Chondrocyte (in vitro differentiated cells): Measurements from ENCODE around the gene QRFP. TPM values are rescaled to one million over a fixed set of nuclear protein-coding genes. Genes with fewer than 3 reads are reported as not detected.

Experiments
- DNase-seq: peaks from one replicate; pipeline ENCODE4 v3.0.0; 2021; ENCODE audit warnings: mixed read lengths, low spot score
- H3K27ac Mint-ChIP-seq: one replicate; pipeline ENCODE4 v1.8.0; 2021; ENCODE audit warnings: mild to moderate bottlenecking, moderate library complexity, mixed read lengths; ENCODE audit not compliant: unreplicated experiment
- H3K27me3 Mint-ChIP-seq: 2 replicates; pipeline ENCODE4 v1.8.0; 2021; ENCODE audit warnings: low read depth, mixed read lengths
- H3K36me3 Mint-ChIP-seq: 2 replicates; pipeline ENCODE4 v1.8.0; 2021; ENCODE audit warnings: low read depth, mixed read lengths
- H3K4me1 Mint-ChIP-seq: 2 replicates; pipeline ENCODE4 v1.8.0; 2021; ENCODE audit warnings: low read depth, mild to moderate bottlenecking, mixed read lengths
- H3K4me3 Mint-ChIP-seq: one replicate; pipeline ENCODE4 v1.8.0; 2021; ENCODE audit warnings: mild to moderate bottlenecking, moderate library complexity, mixed read lengths; ENCODE audit not compliant: unreplicated experiment
- H3K9me3 Mint-ChIP-seq: 2 replicates; pipeline ENCODE4 v1.8.0; 2021; ENCODE audit warnings: low read depth, mixed read lengths
- total RNA-seq: library from RNA; stranded (reverse); gene quantifications from 3 replicates; pipeline ENCODE4 v1.2.1, GENCODE V29; 2021
- TF ChIP-seq, protein P1 (sequence below): fragments of 200-600 bp; sonication (generic); IDR thresholded peaks from 2 replicates; pipeline ENCODE4 v1.5.0; 2021; ENCODE audit warnings: antibody characterized with exemption, mild to moderate bottlenecking, moderate library complexity

The QRFP gene
- total RNA-seq, 1 donor from 2014 or later: not detected

- Mint-ChIP-seq H3K9me3 (no peaks in the 10 kb centered on the region), H3K4me1 (no peaks in the 10 kb centered on the region), H3K27ac (no peak overlapping the region), H3K27me3 (no peaks in the 10 kb centered on the region), H3K36me3 (no peaks in the 10 kb centered on the region), H3K4me3 (no peak overlapping the region)
- no peak for DNase-seq
- TF ChIP-seq, protein P1, sequence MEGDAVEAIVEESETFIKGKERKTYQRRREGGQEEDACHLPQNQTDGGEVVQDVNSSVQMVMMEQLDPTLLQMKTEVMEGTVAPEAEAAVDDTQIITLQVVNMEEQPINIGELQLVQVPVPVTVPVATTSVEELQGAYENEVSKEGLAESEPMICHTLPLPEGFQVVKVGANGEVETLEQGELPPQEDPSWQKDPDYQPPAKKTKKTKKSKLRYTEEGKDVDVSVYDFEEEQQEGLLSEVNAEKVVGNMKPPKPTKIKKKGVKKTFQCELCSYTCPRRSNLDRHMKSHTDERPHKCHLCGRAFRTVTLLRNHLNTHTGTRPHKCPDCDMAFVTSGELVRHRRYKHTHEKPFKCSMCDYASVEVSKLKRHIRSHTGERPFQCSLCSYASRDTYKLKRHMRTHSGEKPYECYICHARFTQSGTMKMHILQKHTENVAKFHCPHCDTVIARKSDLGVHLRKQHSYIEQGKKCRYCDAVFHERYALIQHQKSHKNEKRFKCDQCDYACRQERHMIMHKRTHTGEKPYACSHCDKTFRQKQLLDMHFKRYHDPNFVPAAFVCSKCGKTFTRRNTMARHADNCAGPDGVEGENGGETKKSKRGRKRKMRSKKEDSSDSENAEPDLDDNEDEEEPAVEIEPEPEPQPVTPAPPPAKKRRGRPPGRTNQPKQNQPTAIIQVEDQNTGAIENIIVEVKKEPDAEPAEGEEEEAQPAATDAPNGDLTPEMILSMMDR: no peak
Measured at GRCh38 chr9:130901498-130902203, 5.0 kb upstream of the QRFP start.

DNA sequence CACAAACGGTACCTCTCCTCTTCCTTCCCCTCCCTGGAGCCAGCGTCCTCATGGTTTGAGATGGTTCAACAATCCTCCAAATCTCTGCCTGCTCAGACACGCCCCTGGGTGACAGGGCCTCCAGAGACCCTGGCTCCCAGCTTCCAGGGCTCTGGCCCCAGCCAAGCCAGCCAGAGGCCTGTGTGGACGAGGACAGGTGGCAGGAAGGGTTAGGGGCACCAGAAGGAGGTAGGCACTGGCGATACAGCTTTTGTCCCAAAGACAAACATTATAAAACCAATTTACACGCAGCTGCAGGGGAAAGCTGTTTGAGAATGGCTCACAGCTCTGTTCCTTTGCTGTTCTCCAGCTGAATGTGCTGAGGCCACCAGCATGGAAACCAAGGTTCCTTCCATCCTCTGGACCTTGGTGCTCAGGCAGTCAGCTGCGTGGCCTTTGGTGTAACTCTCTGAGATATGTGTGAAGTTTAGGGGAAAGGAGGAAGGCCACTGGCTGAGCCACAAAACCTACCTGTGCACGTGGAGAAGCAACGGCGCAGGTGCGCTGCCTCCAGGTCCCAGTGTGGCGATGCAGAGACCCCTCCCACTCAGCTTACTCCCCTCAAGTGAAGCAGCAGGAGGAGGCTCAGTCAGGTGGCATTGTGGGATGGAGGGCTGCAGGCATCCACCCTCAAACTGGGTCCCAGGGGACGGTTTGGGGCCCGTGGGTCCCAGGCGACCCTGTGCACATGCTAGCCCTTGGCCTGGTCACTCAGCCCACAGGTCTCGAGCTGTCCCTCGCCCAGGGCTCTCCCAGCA, 4.3 kb upstream of the QRFP start:
- Mint-ChIP-seq H3K4me1 (no peaks in the 10 kb centered on the region), H3K4me3 (no peak overlapping the region), H3K9me3 (no peaks in the 10 kb centered on the region), H3K27me3 (no peaks in the 10 kb centered on the region), H3K36me3 (no peaks in the 10 kb centered on the region), H3K27ac (no peak overlapping the region)
- no peak for DNase-seq
- TF ChIP-seq, protein P1: no peak

- Mint-ChIP-seq H3K27me3 (no peaks in the 10 kb centered on the region), H3K4me3 (no peak overlapping the region), H3K9me3 (no peaks in the 10 kb centered on the region), H3K36me3 (peaks cover under 1% of the 10 kb centered on the region), H3K4me1 (no peaks in the 10 kb centered on the region), H3K27ac (no peak overlapping the region)
- TF ChIP-seq, protein P1: no peak
- no peak for DNase-seq
Measured at GRCh38 chr9:130899051-130899748, 2.6 kb upstream of the QRFP start.

DNA sequence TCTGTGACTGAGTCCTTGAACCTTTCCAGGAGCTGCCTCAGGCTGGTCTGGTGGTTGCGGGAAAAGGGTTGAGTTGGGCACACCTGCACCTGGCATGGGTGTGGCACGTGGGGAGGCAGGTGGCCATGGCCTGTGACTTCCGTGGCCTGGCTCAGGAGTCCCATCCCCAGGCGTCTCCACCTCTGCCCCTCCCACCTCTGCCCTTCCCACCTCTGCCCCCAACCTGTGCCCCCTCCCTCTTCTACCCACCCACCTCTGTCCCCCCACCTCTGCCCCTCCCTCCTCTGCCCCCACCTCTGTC, 1.9 kb upstream of the QRFP start:
- H3K27ac Mint-ChIP-seq: no peak overlapping the region
- DNase-seq: no peak
- no peak overlapping the region for H3K4me3 Mint-ChIP-seq
- H3K9me3 Mint-ChIP-seq: no peaks in the 10 kb centered on the region
- TF ChIP-seq, protein P1: no peak
- H3K36me3 Mint-ChIP-seq: peaks cover 4% of the 10 kb centered on the region
- no peaks in the 10 kb centered on the region for H3K4me1 Mint-ChIP-seq
- H3K27me3 Mint-ChIP-seq: no peaks in the 10 kb centered on the region

GRCh38 chr9:130897848-130898551, 1.4 kb upstream of the QRFP start:
- H3K4me1 Mint-ChIP-seq: no peaks in the 10 kb centered on the region
- H3K27ac Mint-ChIP-seq: no peak overlapping the region
- H3K9me3 Mint-ChIP-seq: no peaks in the 10 kb centered on the region
- TF ChIP-seq, protein P1: no peak
- peaks cover 6% of the 10 kb centered on the region for H3K36me3 Mint-ChIP-seq
- H3K27me3 Mint-ChIP-seq: no peaks in the 10 kb centered on the region
- no peak for DNase-seq
- H3K4me3 Mint-ChIP-seq: no peak overlapping the region
